Gastrocnemius medialis (tissue), 4 donors: ENCODE measurements around the gene USP6NL.

Experiments
- CTCF ChIP-seq, 5 experiments: fragments of 450-650 bp in 3 of 5; fragments of 200-600 bp in 2 of 5; sonication (generic) in 2 of 5; IDR thresholded peaks in 4 of 5; conservative IDR thresholded peaks in 1 of 5; 1 replicate in 4 of 5; 2 replicates in 1 of 5; pipeline ENCODE4 v1.5.1; 2016 to 2019; ENCODE audit warnings: antibody characterized with exemption in 5 of 5, mild to moderate bottlenecking in 3 of 5, moderate library complexity in 3 of 5
- POLR2A ChIP-seq, 2 donors: fragments of 450-650 bp; IDR thresholded peaks; one replicate each; pipeline ENCODE4 v1.6.1; 2017; ENCODE audit warnings: antibody characterized with exemption in 2 of 2, mild to moderate bottlenecking in 2 of 2, moderate library complexity in 2 of 2

DNA sequence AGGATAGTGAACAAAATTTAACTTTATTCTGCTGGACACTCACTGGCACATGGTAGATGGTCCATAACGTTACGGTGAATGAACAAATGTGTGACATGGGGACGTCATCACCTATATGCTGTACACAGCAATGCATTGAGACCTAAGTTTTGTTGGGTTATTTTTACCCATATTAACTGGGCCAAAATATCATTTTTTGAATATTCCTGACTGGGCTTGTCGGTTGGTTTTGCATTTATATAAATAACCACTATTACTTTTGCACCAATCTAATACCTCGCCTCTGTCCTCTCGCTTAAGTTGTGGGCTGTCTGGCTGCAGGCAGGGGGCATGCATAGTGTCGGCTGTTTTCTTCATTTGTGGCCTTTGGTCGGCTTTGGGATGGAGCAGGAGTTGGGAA, 161.7 kb downstream of the USP6NL start:
- no peak for TF ChIP-seq CTCF (IDR thresholded peaks at IDR 0.05 in 4 of 5, conservative IDR thresholded peaks at IDR 0.05 in 1 of 5)
- no peak for TF ChIP-seq POLR2A (IDR thresholded peaks at IDR 0.05)
